Memory B cell (primary cell): ENCODE data around the gene PCDHA10.
"Not testable (repeated sequence)": the region's sequence is repeated elsewhere in the genome, so short reads cannot be mapped to it uniquely, and the experiment has no call there.

Source experiments
- ATAC-seq: fragments of 150-1000 bp; cut with Tn5 transposase; 2 replicates; pipeline ENCODE4 v1.10.0; 2021; ENCODE audit warnings: low read depth, mild to moderate bottlenecking, moderate library complexity
- DNase-seq, 2 donors: peaks; one replicate each; pipeline ENCODE4 v3.0.0; 2022; ENCODE audit warnings: low spot score in 2 of 2
- H3K27ac Mint-ChIP-seq: one replicate; pipeline ENCODE4 v1.8.0; 2022; ENCODE audit warnings: mild to moderate bottlenecking, moderate library complexity, mixed read lengths
- H3K27me3 Mint-ChIP-seq: one replicate; pipeline ENCODE4 v1.8.0; 2022; ENCODE audit warnings: mixed read lengths
- H3K36me3 Mint-ChIP-seq: one replicate; pipeline ENCODE4 v1.8.0; 2022; ENCODE audit warnings: mild to moderate bottlenecking, mixed read lengths
- H3K4me1 Mint-ChIP-seq: one replicate; pipeline ENCODE4 v1.8.0; 2022; ENCODE audit warnings: mixed read lengths
- H3K4me3 Mint-ChIP-seq: one replicate; pipeline ENCODE4 v1.8.0; 2022; ENCODE audit warnings: mild to moderate bottlenecking, moderate library complexity, mixed read lengths
- H3K9me3 Mint-ChIP-seq: one replicate; pipeline ENCODE4 v1.8.0; 2022; ENCODE audit warnings: mixed read lengths

PCDHA10 gene

GRCh38 chr5:140829511-140830501, 25.9 kb upstream of the PCDHA10 start:
- not testable (repeated sequence) for H3K27ac Mint-ChIP-seq, H3K9me3 Mint-ChIP-seq, ATAC-seq, H3K4me1 Mint-ChIP-seq, DNase-seq, H3K36me3 Mint-ChIP-seq, H3K4me3 Mint-ChIP-seq
- peaks cover 10% of the 10 kb centered on the region for H3K27me3 Mint-ChIP-seq

- no peak within 1 kb of the TSS for H3K4me3 Mint-ChIP-seq
- DNase-seq (no peak), ATAC-seq (no peak)
- peaks cover 8% of the 10 kb centered on the region for H3K27me3 Mint-ChIP-seq
- peaks cover 6% of the 10 kb centered on the region for H3K9me3 Mint-ChIP-seq
- H3K36me3 Mint-ChIP-seq: peaks cover 2% of the 10 kb centered on the region
- H3K27ac Mint-ChIP-seq: no peak within 1 kb of the TSS
- H3K4me1 Mint-ChIP-seq: no peaks in the 10 kb centered on the region
Observed at GRCh38 chr5:140833993-140834392, 21.7 kb upstream of the PCDHA10 start, which contains the start of gene PCDHA7. Gene PCDHA7 (plus strand): TSS chr5:140834269. CDS start chr5:140834384, 115 bp downstream.

- ATAC-seq, H3K27ac Mint-ChIP-seq, H3K4me3 Mint-ChIP-seq, H3K36me3 Mint-ChIP-seq, DNase-seq, H3K4me1 Mint-ChIP-seq, H3K9me3 Mint-ChIP-seq, H3K27me3 Mint-ChIP-seq: not testable (repeated sequence)
Observed at GRCh38 chr5:140834439-140835008, 21.2 kb upstream of the PCDHA10 start.

GRCh38 chr5:140835622-140836510, 19.8 kb upstream of the PCDHA10 start:
- DNase-seq (no peak), ATAC-seq (no peak)
- peaks cover 8% of the 10 kb centered on the region for H3K27me3 Mint-ChIP-seq
- no peaks in the 10 kb centered on the region for H3K4me1 Mint-ChIP-seq
- H3K27ac Mint-ChIP-seq: no peak overlapping the region
- peaks cover 9% of the 10 kb centered on the region for H3K9me3 Mint-ChIP-seq
- H3K36me3 Mint-ChIP-seq: peaks cover 2% of the 10 kb centered on the region
- H3K4me3 Mint-ChIP-seq: no peak overlapping the region

- H3K36me3 Mint-ChIP-seq: peaks cover 2% of the 10 kb centered on the region
- H3K27ac Mint-ChIP-seq: no peak within 1 kb of the TSS
- peaks cover 2% of the 10 kb centered on the region for H3K27me3 Mint-ChIP-seq
- H3K4me1 Mint-ChIP-seq: no peaks in the 10 kb centered on the region
- DNase-seq (no peak), ATAC-seq (no peak)
- no peak within 1 kb of the TSS for H3K4me3 Mint-ChIP-seq
- peaks cover 5% of the 10 kb centered on the region for H3K9me3 Mint-ChIP-seq
Observed at GRCh38 chr5:140840978-140841962, 14.4 kb upstream of the PCDHA10 start, which contains the start of gene PCDHA8. Gene PCDHA8 (plus strand): TSS chr5:140841187. CDS start chr5:140841322, 135 bp downstream.

GRCh38 chr5:140842798-140843733, 12.6 kb upstream of the PCDHA10 start:
- DNase-seq: no peak
- Mint-ChIP-seq H3K4me3 (no peak overlapping the region), H3K27me3 (peaks cover 2% of the 10 kb centered on the region), H3K9me3 (peaks cover 7% of the 10 kb centered on the region), H3K27ac (no peak overlapping the region), H3K4me1 (no peaks in the 10 kb centered on the region), H3K36me3 (no peaks in the 10 kb centered on the region)
- ATAC-seq: no peak

GRCh38 chr5:140848139-140849102, 7.3 kb upstream of the PCDHA10 start, which contains the start of gene PCDHA9:
Gene PCDHA9 (plus strand): TSS chr5:140848382. CDS start chr5:140848496, 114 bp downstream.
- H3K9me3 Mint-ChIP-seq, H3K4me1 Mint-ChIP-seq, H3K27ac Mint-ChIP-seq, H3K27me3 Mint-ChIP-seq, ATAC-seq, DNase-seq, H3K36me3 Mint-ChIP-seq, H3K4me3 Mint-ChIP-seq: not testable (repeated sequence)

DNA sequence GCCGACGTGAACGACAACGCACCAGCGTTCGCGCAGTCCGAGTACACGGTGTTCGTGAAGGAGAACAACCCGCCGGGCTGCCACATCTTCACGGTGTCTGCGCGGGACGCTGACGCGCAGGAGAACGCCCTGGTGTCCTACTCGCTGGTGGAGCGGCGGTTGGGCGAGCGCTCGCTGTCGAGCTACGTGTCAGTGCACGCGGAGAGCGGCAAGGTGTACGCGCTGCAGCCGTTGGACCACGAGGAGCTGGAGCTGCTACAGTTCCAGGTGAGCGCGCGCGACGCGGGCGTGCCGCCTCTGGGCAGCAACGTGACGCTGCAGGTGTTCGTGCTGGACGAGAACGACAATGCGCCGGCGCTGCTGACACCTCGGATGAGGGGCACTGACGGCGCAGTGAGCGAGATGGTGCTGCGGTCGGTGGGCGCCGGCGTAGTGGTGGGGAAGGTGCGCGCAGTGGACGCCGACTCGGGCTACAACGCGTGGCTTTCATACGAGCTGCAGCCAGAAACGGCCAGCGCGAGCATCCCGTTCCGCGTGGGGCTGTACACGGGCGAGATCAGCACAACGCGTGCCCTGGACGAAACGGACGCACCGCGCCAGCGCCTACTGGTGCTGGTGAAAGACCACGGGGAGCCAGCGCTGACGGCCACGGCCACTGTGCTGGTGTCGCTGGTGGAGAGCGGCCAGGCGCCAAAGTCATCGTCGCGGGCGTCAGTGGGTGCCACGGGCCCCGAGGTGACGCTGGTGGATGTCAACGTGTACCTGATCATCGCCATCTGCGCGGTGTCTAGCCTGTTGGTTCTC, 5.7 kb upstream of the PCDHA10 start:
- not testable (repeated sequence) for DNase-seq, H3K9me3 Mint-ChIP-seq, H3K27me3 Mint-ChIP-seq, H3K4me3 Mint-ChIP-seq, ATAC-seq, H3K36me3 Mint-ChIP-seq, H3K27ac Mint-ChIP-seq, H3K4me1 Mint-ChIP-seq

DNA sequence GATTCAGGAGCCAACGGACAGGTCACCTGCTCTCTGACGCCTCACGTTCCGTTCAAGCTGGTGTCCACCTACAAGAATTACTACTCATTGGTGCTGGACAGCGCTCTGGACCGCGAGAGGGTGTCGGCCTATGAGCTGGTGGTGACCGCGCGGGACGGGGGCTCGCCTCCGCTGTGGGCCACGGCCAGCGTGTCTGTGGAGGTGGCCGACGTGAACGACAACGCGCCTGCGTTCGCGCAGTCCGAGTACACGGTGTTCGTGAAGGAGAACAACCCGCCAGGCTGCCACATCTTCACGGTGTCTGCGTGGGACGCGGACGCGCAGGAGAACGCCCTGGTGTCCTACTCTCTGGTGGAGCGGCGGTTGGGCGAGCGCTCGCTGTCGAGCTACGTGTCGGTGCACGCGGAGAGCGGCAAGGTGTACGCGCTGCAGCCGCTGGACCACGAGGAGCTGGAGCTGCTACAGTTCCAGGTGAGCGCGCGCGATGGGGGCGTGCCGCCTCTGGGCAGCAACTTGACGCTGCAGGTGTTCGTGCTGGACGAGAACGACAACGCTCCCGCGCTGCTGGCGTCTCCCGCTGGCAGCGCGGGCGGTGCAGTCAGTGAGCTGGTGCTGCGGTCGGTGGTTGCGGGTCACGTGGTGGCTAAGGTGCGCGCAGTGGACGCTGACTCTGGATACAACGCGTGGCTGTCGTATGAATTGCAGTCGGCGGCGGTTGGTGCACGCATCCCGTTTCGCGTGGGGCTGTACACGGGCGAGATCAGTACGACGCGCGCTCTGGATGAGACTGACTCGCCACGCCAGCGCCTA, 1.7 kb downstream of the PCDHA10 start:
- Mint-ChIP-seq H3K27ac (no peak overlapping the region), H3K4me3 (no peak overlapping the region), H3K36me3 (peaks cover 2% of the 10 kb centered on the region), H3K4me1 (no peaks in the 10 kb centered on the region), H3K27me3 (no peaks in the 10 kb centered on the region), H3K9me3 (no peaks in the 10 kb centered on the region)
- DNase-seq (no peak), ATAC-seq (no peak)

GRCh38 chr5:140857987-140858240, 2.2 kb downstream of the PCDHA10 start:
- Mint-ChIP-seq H3K4me1 (no peaks in the 10 kb centered on the region), H3K36me3 (peaks cover 2% of the 10 kb centered on the region), H3K27ac (no peak overlapping the region), H3K4me3 (no peak overlapping the region), H3K9me3 (no peaks in the 10 kb centered on the region), H3K27me3 (no peaks in the 10 kb centered on the region)
- no peak for DNase-seq
- no peak for ATAC-seq
